ENCODE measurements around the gene SH3BP4.
"Not testable (repeated sequence)": the region's sequence is repeated elsewhere in the genome, so short reads cannot be mapped to it uniquely, and the experiment has no call there.

Gene SH3BP4

GRCh38 chr2:235010117-235010714 is 58.4 kb downstream of the SH3BP4 start:
- DNase-seq (ENCODE audit: low read depth in 3 of 3), result no peak

- DNase-seq (ENCODE audit: low read depth in 3 of 3), result no peak
These were observed 59.8 kb downstream of the SH3BP4 start for GRCh38 chr2:235011607-235011928.

- DNase-seq (ENCODE audit: low read depth in 3 of 3), result no peak
These were observed 60.3 kb downstream of the SH3BP4 start for GRCh38 chr2:235011929-235012631.

- no peak for DNase-seq (ENCODE audit: low read depth in 3 of 3)
These were observed 65.6 kb downstream of the SH3BP4 start for GRCh38 chr2:235017441-235017840.

- DNase-seq (ENCODE audit: low read depth in 3 of 3), result no peak
These were observed 67.0 kb downstream of the SH3BP4 start for GRCh38 chr2:235018838-235019237.

- not testable (repeated sequence) for DNase-seq (ENCODE audit: low read depth in 3 of 3)
These were observed 68.3 kb downstream of the SH3BP4 start for GRCh38 chr2:235020141-235020540.

GRCh38 chr2:235021752-235022151 is 69.9 kb downstream of the SH3BP4 start:
- no peak for DNase-seq (ENCODE audit: low read depth in 3 of 3)

GRCh38 chr2:235024191-235024860 is 72.5 kb downstream of the SH3BP4 start:
- no peak for DNase-seq (ENCODE audit: low read depth in 3 of 3)

GRCh38 chr2:235024931-235025773 is 73.3 kb downstream of the SH3BP4 start:
- no peak for DNase-seq (ENCODE audit: low read depth in 3 of 3)

GRCh38 chr2:235025800-235026536 is 74.2 kb downstream of the SH3BP4 start:
- no peak for DNase-seq (ENCODE audit: low read depth in 3 of 3)

- no peak for DNase-seq (ENCODE audit: low read depth in 3 of 3)
These were observed 75.1 kb downstream of the SH3BP4 start for GRCh38 chr2:235026649-235027557.

- no peak for DNase-seq (ENCODE audit: low read depth in 3 of 3)
These were observed 75.9 kb downstream of the SH3BP4 start for GRCh38 chr2:235027558-235028214.

GRCh38 chr2:235028646-235029045 is 76.8 kb downstream of the SH3BP4 start:
- DNase-seq (ENCODE audit: low read depth in 3 of 3), result no peak

- DNase-seq (ENCODE audit: low read depth in 3 of 3), result no peak
These were observed 77.2 kb downstream of the SH3BP4 start for GRCh38 chr2:235029054-235029453.

GRCh38 chr2:235030126-235030525 is 78.3 kb downstream of the SH3BP4 start:
- DNase-seq (ENCODE audit: low read depth in 3 of 3), result no peak

- no peak for DNase-seq (ENCODE audit: low read depth in 3 of 3)
These were observed 79.1 kb downstream of the SH3BP4 start for GRCh38 chr2:235030936-235031335.

- DNase-seq (ENCODE audit: low read depth in 3 of 3), result no peak
These were observed 80.0 kb downstream of the SH3BP4 start for GRCh38 chr2:235031686-235032373.

GRCh38 chr2:235032466-235032865 is 80.6 kb downstream of the SH3BP4 start:
- no peak for DNase-seq (ENCODE audit: low read depth in 3 of 3)

- DNase-seq (ENCODE audit: low read depth in 3 of 3), result no peak
These were observed 81.1 kb downstream of the SH3BP4 start for GRCh38 chr2:235032949-235033348.

All from stimulated activated CD4-positive, alpha-beta T cell treated with anti-CD3 and anti-CD28 coated beads, TNF-alpha, amount 100 ng/mL, for 24 hours (primary cell).